ENCODE results near the gene FALEC.

DNA sequence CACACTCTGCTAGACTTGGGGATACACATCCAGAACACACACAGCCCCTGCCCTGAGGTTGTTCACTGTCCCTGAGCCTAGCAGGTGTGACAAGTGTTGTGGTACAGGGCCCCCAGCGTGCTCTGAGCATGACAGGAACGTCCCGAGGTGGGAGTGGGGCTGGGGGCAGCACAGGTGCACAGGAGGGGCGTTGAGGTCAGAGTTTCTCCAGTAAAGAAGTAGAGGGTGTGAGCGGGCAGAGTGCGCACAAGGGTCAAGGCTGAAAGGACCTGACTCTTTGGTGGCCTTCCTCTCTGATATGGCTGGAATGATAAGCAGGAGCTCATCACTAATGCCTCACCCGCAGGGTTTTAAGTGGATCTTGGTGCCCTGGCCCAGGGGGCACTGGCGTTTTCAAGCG lies 1.3 kb upstream of the FALEC start:
- no peak for TF ChIP-seq EZH2 (IDR thresholded peaks at IDR 0.05; ENCODE audit: low read length)
- TF ChIP-seq, protein P1, sequence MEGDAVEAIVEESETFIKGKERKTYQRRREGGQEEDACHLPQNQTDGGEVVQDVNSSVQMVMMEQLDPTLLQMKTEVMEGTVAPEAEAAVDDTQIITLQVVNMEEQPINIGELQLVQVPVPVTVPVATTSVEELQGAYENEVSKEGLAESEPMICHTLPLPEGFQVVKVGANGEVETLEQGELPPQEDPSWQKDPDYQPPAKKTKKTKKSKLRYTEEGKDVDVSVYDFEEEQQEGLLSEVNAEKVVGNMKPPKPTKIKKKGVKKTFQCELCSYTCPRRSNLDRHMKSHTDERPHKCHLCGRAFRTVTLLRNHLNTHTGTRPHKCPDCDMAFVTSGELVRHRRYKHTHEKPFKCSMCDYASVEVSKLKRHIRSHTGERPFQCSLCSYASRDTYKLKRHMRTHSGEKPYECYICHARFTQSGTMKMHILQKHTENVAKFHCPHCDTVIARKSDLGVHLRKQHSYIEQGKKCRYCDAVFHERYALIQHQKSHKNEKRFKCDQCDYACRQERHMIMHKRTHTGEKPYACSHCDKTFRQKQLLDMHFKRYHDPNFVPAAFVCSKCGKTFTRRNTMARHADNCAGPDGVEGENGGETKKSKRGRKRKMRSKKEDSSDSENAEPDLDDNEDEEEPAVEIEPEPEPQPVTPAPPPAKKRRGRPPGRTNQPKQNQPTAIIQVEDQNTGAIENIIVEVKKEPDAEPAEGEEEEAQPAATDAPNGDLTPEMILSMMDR (optimal IDR thresholded peaks at IDR 0.05 in 1 of 3, IDR thresholded peaks at IDR 0.05 in 1 of 3, conservative IDR thresholded peaks at IDR 0.05 in 1 of 3; ENCODE audit: extremely low read depth in 1 of 3, insufficient read depth in 2 of 3, low read length in 3 of 3) = no peak
